HG03558 (cell line): ENCODE data around the gene PSG11.
"Not testable (repeated sequence)": the region's sequence is repeated elsewhere in the genome, so short reads cannot be mapped to it uniquely, and the experiment has no call there.

Experiments used
- ATAC-seq: cut with Tn5 transposase; IDR thresholded peaks from one replicate; pipeline ENCODE4 v1.9.1; 2021; ENCODE audit warnings: moderate number of reproducible peaks; ENCODE audit not compliant: unreplicated experiment; ENCODE audit errors: extremely low read depth

PSG11 gene

DNA sequence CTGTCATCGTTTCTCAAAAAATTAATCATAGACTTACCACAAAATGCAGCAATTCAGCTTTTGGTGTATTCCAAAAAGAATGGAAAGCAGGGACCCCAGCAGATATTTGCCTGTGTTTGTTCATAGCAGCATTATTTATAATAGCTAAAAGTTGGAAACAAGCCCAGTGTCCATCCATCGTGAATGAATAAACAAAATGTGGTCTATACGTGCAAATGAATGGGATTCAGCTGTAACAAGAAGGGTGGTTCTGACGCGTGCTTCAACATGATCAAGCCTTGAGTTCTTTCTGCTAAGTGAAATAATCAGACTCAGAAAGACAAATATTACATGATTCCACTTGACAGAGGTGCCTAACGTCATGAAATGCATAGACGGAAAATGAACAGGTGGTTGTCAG, 36.4 kb downstream of the PSG11 start:
- ATAC-seq: no peak

DNA sequence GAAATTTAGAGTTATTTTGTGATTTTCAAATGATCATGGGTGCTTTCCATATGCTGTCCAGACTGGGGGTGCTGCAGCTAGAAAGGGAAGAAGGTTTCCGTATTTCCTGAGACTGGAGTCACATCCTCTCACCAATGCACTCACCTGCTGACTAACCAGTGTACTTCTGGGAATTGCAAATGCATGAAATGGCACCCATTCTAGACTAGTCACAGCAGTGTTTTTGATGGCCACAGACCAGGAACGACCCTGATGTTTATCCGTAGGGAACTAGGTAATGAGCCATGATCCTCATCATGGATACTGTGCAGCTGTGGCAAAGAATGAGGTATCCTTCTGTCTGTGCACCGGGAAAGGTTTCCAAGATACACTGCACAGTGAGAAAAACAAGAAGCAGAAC, 37.1 kb downstream of the PSG11 start:
- ATAC-seq: not testable (repeated sequence)

- not testable (repeated sequence) for ATAC-seq
These were observed 38.1 kb downstream of the PSG11 start for GRCh38 chr19:42988206-42988605.

GRCh38 chr19:42985588-42985987, 40.7 kb downstream of the PSG11 start:
- no peak for ATAC-seq

DNA sequence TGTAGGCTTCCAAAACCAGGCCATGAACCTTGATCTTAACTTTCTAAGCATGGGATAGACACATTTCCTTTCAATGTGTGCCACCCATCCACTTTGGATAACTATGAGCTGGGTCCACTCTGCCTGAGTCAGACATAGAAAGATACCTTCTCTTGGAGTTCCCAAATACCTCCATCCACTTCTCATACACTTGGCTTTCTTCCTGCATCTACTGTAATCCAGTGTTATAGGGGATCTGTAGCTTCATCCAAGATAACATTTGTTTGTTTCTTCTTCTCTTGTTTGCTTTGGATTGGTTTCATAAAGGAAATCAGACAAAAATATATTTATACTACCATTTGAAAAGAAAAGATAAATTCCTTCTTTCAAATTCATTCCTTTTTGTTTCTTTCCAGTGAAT, 44.2 kb downstream of the PSG11 start:
- ATAC-seq: not testable (repeated sequence)

GRCh38 chr19:42971451-42971850, 54.8 kb downstream of the PSG11 start:
- not testable (repeated sequence) for ATAC-seq

- no peak for ATAC-seq
These were observed 61.1 kb downstream of the PSG11 start for GRCh38 chr19:42965176-42965575.

- ATAC-seq: no peak
These were observed 65.2 kb downstream of the PSG11 start for GRCh38 chr19:42961119-42961518.
